Measurements from ENCODE around the gene RNF144B. TPM values are rescaled to one million over a fixed set of nuclear protein-coding genes. Genes with fewer than 3 reads are reported as not detected.

RNF144B gene
- total and polyA plus RNA-seq, 10 of the 15 experiments (the other 5 are each of a cell fraction or from before 2014, with no cell fraction given), result 0.03 to 0.18 (median 0.14) TPM

GRCh38 chr6:18352001-18352400, 35.1 kb upstream of the RNF144B start (continued):
- TF ChIP-seq, protein P1, sequence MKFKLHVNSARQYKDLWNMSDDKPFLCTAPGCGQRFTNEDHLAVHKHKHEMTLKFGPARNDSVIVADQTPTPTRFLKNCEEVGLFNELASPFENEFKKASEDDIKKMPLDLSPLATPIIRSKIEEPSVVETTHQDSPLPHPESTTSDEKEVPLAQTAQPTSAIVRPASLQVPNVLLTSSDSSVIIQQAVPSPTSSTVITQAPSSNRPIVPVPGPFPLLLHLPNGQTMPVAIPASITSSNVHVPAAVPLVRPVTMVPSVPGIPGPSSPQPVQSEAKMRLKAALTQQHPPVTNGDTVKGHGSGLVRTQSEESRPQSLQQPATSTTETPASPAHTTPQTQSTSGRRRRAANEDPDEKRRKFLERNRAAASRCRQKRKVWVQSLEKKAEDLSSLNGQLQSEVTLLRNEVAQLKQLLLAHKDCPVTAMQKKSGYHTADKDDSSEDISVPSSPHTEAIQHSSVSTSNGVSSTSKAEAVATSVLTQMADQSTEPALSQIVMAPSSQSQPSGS (IDR thresholded peaks at IDR 0.05; ENCODE audit: low read length), result no peak

- no peaks in the 10 kb centered on the region for H3K9me3 ChIP-seq (replicated peaks; ENCODE audit: control insufficient read depth, insufficient read depth, low read length)
- ATAC-seq (peak; percentile 38; the same call in 2 of the 3 replicates), DNase-seq (ENCODE audit: low read depth, low spot score) (no peak), FAIRE-seq (peak; percentile 13)
- 9% methylated on average over 2 of the region's 2 CpGs for WGBS (ENCODE audit: insufficient coverage, insufficient replicate concordance, low lambda C conversion rate, missing lambda C conversion rate)
- H3K4me3 ChIP-seq, result no peak overlapping the region
- H3K36me3 ChIP-seq (ENCODE audit: control insufficient read depth in 2 of 2, insufficient read depth in 2 of 2, low read length in 1 of 2), result no peaks in the 10 kb centered on the region
- in situ Hi-C loops (cut with MboI) (no loop called here), intact Hi-C loops (cut with micrococcal nuclease; ENCODE audit: unreplicated experiment) (no loop called here)
- BruUV-seq (replicated peaks), result no TSS peak
- RAD21 ChIA-PET (ENCODE audit: unreplicated experiment), result no interaction called here
- H3K27ac ChIP-seq (ENCODE audit: control insufficient read depth, insufficient read depth), result no peak overlapping the region
- no peaks in the 10 kb centered on the region for H3K27me3 ChIP-seq (replicated peaks in 1 of 2; ENCODE audit: control insufficient read depth in 2 of 2, insufficient read depth in 2 of 2, low read length in 1 of 2)
- no peaks in the 10 kb centered on the region for H4K20me1 ChIP-seq (ENCODE audit: control insufficient read depth, insufficient read depth)
- H3K9ac ChIP-seq (ENCODE audit: control insufficient read depth, insufficient read depth, low read length), result no peak overlapping the region
- H3K4me1 ChIP-seq (ENCODE audit: control insufficient read depth, insufficient read depth, low read length), result no peaks in the 10 kb centered on the region
- H3K4me2 ChIP-seq (ENCODE audit: control insufficient read depth, insufficient read depth), result no peak overlapping the region
- H2AFZ ChIP-seq (ENCODE audit: control insufficient read depth, low read depth, low read length), result no peak overlapping the region
- SMC1A ChIA-PET (ENCODE audit: uncharacterized antibody, unreplicated experiment), result interaction anchor here (0.6 kb wide), 1 partner anchor 69 kb away, joined by 3 read pairs; no protein-coding TSS in a partner anchor
- H3K79me2 ChIP-seq (ENCODE audit: control insufficient read depth, insufficient read depth, low read length), result no peaks in the 10 kb centered on the region
- CTCF ChIA-PET, result no interaction called here
- POLR2A ChIA-PET, result no interaction called here
- TF ChIP-seq CEBPZ (IDR thresholded peaks at IDR 0.05; ENCODE audit: low read depth, low read length), result no peak
- TF ChIP-seq TCF12 (IDR thresholded peaks at IDR 0.05; ENCODE audit: low read depth, low read length), result no peak
- TF ChIP-seq, protein P2, sequence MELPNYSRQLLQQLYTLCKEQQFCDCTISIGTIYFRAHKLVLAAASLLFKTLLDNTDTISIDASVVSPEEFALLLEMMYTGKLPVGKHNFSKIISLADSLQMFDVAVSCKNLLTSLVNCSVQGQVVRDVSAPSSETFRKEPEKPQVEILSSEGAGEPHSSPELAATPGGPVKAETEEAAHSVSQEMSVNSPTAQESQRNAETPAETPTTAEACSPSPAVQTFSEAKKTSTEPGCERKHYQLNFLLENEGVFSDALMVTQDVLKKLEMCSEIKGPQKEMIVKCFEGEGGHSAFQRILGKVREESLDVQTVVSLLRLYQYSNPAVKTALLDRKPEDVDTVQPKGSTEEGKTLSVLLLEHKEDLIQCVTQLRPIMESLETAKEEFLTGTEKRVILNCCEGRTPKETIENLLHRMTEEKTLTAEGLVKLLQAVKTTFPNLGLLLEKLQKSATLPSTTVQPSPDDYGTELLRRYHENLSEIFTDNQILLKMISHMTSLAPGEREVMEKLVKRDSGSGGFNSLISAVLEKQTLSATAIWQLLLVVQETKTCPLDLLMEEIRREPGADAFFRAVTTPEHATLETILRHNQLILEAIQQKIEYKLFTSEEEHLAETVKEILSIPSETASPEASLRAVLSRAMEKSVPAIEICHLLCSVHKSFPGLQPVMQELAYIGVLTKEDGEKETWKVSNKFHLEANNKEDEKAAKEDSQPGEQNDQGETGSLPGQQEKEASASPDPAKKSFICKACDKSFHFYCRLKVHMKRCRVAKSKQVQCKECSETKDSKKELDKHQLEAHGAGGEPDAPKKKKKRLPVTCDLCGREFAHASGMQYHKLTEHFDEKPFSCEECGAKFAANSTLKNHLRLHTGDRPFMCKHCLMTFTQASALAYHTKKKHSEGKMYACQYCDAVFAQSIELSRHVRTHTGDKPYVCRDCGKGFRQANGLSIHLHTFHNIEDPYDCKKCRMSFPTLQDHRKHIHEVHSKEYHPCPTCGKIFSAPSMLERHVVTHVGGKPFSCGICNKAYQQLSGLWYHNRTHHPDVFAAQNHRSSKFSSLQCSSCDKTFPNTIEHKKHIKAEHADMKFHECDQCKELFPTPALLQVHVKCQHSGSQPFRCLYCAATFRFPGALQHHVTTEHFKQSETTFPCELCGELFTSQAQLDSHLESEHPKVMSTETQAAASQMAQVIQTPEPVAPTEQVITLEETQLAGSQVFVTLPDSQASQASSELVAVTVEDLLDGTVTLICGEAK (IDR thresholded peaks at IDR 0.05; ENCODE audit: borderline replicate concordance), result no peak
- TF ChIP-seq ATF7 (IDR thresholded peaks at IDR 0.05; ENCODE audit: low read depth), result no peak
- TF ChIP-seq, protein P3, sequence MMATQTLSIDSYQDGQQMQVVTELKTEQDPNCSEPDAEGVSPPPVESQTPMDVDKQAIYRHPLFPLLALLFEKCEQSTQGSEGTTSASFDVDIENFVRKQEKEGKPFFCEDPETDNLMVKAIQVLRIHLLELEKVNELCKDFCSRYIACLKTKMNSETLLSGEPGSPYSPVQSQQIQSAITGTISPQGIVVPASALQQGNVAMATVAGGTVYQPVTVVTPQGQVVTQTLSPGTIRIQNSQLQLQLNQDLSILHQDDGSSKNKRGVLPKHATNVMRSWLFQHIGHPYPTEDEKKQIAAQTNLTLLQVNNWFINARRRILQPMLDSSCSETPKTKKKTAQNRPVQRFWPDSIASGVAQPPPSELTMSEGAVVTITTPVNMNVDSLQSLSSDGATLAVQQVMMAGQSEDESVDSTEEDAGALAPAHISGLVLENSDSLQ (IDR thresholded peaks at IDR 0.05), result peak; percentile 54
- no peak for TF ChIP-seq ATF3 (IDR thresholded peaks at IDR 0.05; ENCODE audit: borderline replicate concordance, extremely low read depth, low read depth, low read length)
These were observed 34.3 kb upstream of the RNF144B start for GRCh38 chr6:18352842-18353241.
